LoVo (cell line): ENCODE measurements around the gene POP4.

Source experiments
- DNase-seq: peaks from one replicate; pipeline ENCODE4 v3.0.0-alpha.2; 2016; ENCODE audit warnings: low spot score

The POP4 gene

DNA sequence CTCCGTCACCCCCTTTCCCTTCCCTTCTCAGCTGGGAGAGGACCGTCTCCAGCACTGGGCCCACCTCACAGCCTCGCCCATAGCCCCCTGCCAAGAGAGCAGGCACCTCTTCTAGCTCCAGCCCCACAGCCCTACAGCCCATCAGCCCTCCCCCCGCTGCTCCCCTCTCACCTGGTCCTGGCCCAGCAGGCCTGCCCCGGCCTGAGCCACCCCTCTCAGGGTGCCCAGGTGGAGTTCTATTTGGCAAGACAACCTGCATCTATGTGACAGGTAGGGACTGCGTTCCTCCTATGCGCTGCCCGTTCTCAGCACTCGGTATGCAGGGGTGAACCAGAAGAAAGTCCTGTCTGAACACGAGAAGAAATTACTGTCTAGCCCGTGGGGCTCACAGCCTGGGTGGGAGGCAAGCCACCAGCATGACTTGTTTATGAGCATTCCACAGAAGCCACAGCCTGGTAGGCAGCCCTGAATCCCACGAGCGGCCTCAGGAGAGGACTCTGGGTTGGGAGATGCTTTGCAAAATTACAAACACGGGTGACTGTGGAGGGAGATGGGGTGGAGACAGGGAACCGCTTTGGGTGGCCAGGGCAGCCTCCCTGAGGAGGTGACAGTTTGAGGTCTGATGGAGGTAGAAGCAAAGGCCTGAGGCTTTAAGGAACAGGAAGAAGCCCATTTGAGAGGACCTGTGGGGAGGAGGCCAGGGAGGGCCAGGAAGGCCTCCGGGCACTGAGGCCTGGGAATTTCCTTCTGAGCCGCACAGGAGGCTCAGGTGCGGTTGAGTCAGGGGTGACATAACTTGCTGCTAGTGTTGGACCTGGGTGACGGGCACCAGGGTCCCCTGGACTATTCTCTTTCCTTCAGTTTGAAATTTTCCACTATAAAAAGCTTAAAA is 58.0 kb downstream of the POP4 start:
- no peak for DNase-seq

GRCh38 chr19:29664753-29665214 is 58.7 kb downstream of the POP4 start:
- no peak for DNase-seq

DNA sequence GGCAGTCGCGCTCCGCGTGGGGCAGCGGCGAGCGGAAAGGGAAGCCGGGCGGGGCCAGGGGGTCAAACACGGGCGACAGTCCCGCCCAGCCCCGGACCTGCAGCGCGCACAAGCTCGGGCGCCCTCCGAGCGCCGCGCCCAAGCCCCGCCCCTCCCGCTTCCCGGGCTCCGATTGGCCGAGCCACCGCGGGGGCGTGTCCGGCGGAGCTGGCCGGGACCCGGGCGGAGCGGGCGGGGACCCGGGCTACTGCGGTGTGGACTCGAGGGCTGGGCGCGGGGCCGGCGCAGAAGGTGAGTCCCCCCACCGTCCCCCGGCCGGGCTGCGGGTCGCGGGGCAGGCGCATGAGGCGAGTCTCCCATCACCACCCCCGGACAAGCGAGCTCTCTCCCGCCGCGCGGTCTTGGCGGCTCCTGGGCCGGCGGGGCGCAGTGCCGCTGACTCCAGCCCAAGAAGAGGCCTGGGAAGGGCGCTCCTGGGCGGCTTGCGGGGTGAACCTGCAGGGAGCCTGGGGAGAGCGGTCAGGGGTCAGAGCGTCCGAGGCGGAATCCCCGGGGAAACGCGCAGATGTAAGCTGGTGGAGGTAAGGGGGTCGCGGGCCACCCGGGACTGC is 59.2 kb downstream of the POP4 start, which contains the start of gene PLEKHF1:
Gene PLEKHF1, plus strand, starts transcription at position 247 of the 611 bp plus-strand sequence. CDS start 8,379 bp downstream, outside the sequence.
- DNase-seq: peak; percentile 86

GRCh38 chr19:29665826-29666577 is 59.9 kb downstream of the POP4 start:
- no peak for DNase-seq
